Endothelial cell of umbilical vein (primary cell): ENCODE measurements around the gene AMN. TPM values are rescaled to one million over a fixed set of nuclear protein-coding genes. Genes with fewer than 3 reads are reported as not detected.

ENCODE experiments used
- BruUV-seq: library from RNA; stranded (reverse); fragments of 400-500 nt; replicated peaks from 2 replicates; lab custom pipeline; 2021; lab: Mats Ljungman, UMichigan
- CTCF ChIA-PET: fragments of 300-600, 350-600 bp; sonication (Branson Sonifier 250); formaldehyde crosslinking; loops from one replicate; lab custom pipeline; 2021; ENCODE audit warnings: antibody characterized with exemption, inconsistent platforms; lab: Charles Lee
- POLR2A ChIA-PET: fragments of 300-600, 350-600 bp; sonication (Branson Sonifier 250); formaldehyde crosslinking; loops from one replicate; lab custom pipeline; 2021; ENCODE audit warnings: antibody characterized with exemption, inconsistent platforms; lab: Charles Lee
- DNase-seq: peaks from one replicate; pipeline ENCODE4 v3.0.0-alpha.2; 2011; ENCODE audit warnings: low read depth, low spot score
- FAIRE-seq: peaks from 2 replicates; lab custom pipeline; 2011; peaks lifted over from hg19 to GRCh38; lab: Jason Lieb, UNC
- H2AFZ ChIP-seq: 2 replicates; pipeline ENCODE4 v1.6.0; 2012; ENCODE audit warnings: low read depth, low read length, control low read depth, inconsistent platforms
- H3K27ac ChIP-seq: 2 replicates; pipeline ENCODE4 v1.5.1; 2011; ENCODE audit warnings: low read depth, mild to moderate bottlenecking, control low read depth, low read length, moderate library complexity; ENCODE audit not compliant: insufficient read depth
- H3K27me3 ChIP-seq, 2 experiments: 2 replicates each; pipeline versions ENCODE4 v1.6.0 to v1.6.1; 2011; ENCODE audit warnings: low read length in 2 of 2, mixed read lengths in 1 of 2; ENCODE audit not compliant: control insufficient read depth in 2 of 2, insufficient read depth in 2 of 2
- H3K36me3 ChIP-seq, 2 experiments: 2 replicates in 1 of 2; 3 replicates in 1 of 2; pipeline ENCODE4 v1.5.1; 2011; ENCODE audit warnings: low read length in 2 of 2, mild to moderate bottlenecking in 1 of 2, moderate library complexity in 1 of 2; ENCODE audit not compliant: control insufficient read depth in 2 of 2, insufficient read depth in 2 of 2; ENCODE audit errors: extremely low read depth in 1 of 2
- H3K4me1 ChIP-seq: 3 replicates; pipeline ENCODE4 v1.5.1; 2011; ENCODE audit warnings: mild to moderate bottlenecking, low read length; ENCODE audit not compliant: control insufficient read depth, insufficient read depth; ENCODE audit errors: extremely low read depth
- H3K4me2 ChIP-seq: 2 replicates; pipeline ENCODE4 v1.6.1; 2011; ENCODE audit warnings: low read length, control low read depth, mixed read lengths; ENCODE audit not compliant: insufficient read depth
- H3K4me3 ChIP-seq, 3 experiments: fragments of 200-600 bp in 1 of 3; sonication (generic), shearing (Covaris generic) in 1 of 3; replicated peaks in 1 of 3; 2 replicates each; pipeline ENCODE4 v1.5.1; 2011 to 2016; ENCODE audit warnings: control low read depth in 3 of 3, low read length in 3 of 3, mild to moderate bottlenecking in 2 of 3, inconsistent platforms in 1 of 3, low read depth in 1 of 3, moderate library complexity in 1 of 3; ENCODE audit not compliant: insufficient read depth in 1 of 3
- H3K79me2 ChIP-seq: 2 replicates; pipeline ENCODE4 v1.6.0; 2012; ENCODE audit warnings: low read length, inconsistent platforms; ENCODE audit not compliant: control insufficient read depth, insufficient read depth
- H3K9ac ChIP-seq: replicated peaks from 2 replicates; pipeline ENCODE3; 2011; ENCODE audit warnings: low read length, control low read depth; ENCODE audit not compliant: insufficient read depth; ENCODE audit errors: extremely low read depth
- H3K9me1 ChIP-seq: replicated peaks from 3 replicates; pipeline ENCODE4 v1.6.0; 2011; ENCODE audit warnings: mild to moderate bottlenecking, low read length; ENCODE audit not compliant: control insufficient read depth, insufficient read depth; ENCODE audit errors: extremely low read depth
- H3K9me3 ChIP-seq: replicated peaks from 2 replicates; pipeline ENCODE4 v1.5.1; 2012; ENCODE audit warnings: low read length, inconsistent platforms; ENCODE audit not compliant: control insufficient read depth, insufficient read depth
- H4K20me1 ChIP-seq: replicated peaks from 2 replicates; pipeline ENCODE3; 2011; ENCODE audit warnings: mild to moderate bottlenecking, low read length; ENCODE audit not compliant: control insufficient read depth, insufficient read depth; ENCODE audit errors: extremely low read depth
- EZH2 ChIP-seq: IDR thresholded peaks from 2 replicates; pipeline ENCODE4 v1.6.1; 2012; ENCODE audit warnings: borderline replicate concordance, low read depth, mild to moderate bottlenecking, moderate library complexity, low read length, inconsistent platforms; ENCODE audit not compliant: severe bottlenecking
- FOS ChIP-seq: IDR thresholded peaks from 2 replicates; pipeline ENCODE4 v1.6.1; 2011; ENCODE audit warnings: mild to moderate bottlenecking, low read length, moderate library complexity, borderline replicate concordance; ENCODE audit not compliant: insufficient read depth
- GATA2 ChIP-seq: IDR thresholded peaks from 2 replicates; pipeline ENCODE4 v1.7.0; 2011; ENCODE audit warnings: low read depth, mild to moderate bottlenecking, moderate library complexity, mixed read lengths, low read length; ENCODE audit not compliant: insufficient read length, insufficient read depth
- JUN ChIP-seq: IDR thresholded peaks from 2 replicates; pipeline ENCODE4 v1.6.1; 2011; ENCODE audit warnings: borderline replicate concordance, low read depth; ENCODE audit not compliant: insufficient read length, insufficient read depth
- MYC ChIP-seq: IDR thresholded peaks from one replicate; pipeline ENCODE4 v1.6.1; 2011; ENCODE audit warnings: mild to moderate bottlenecking, low read depth, low read length
- POLR2A ChIP-seq: IDR thresholded peaks from 2 replicates; pipeline ENCODE4 v1.6.1; 2012; ENCODE audit warnings: low read depth, mild to moderate bottlenecking, control low read depth, low read length
- POLR2AphosphoS5 ChIP-seq: IDR thresholded peaks from 2 replicates; pipeline ENCODE4 v1.6.1; 2012; ENCODE audit warnings: low read depth, mild to moderate bottlenecking, control low read depth, low read length, moderate library complexity; ENCODE audit not compliant: insufficient read depth
- dilution Hi-C: fragments of 300-500 bp; cut with MboI; formaldehyde crosslinking; loops from one replicate; pipeline ENCODE4 v1.15.0; 2019; ENCODE audit warnings: low sequenced_read_pairs; ENCODE audit not compliant: extremely low pct_ligation_motif_present
- intact Hi-C: fragments of 100-400 bp; cut with micrococcal nuclease; formaldehyde crosslinking; loops from one replicate; pipeline ENCODE4 v1.10.0; 2022
- polyA plus RNA-seq, 4 experiments: library from polyadenylated mRNA; depleted of rRNA in 3 of 4; stranded (reverse) in 3 of 4; unstranded in 1 of 4; fragments of >200 nt; gene quantifications; 2 replicates each; pipeline versions ENCODE4 v1.2.1 to v1.2.3, GENCODE V29; 2011 to 2012; ENCODE audit warnings: missing spikeins in 1 of 4
- total RNA-seq: library from RNA; stranded (reverse); gene quantifications from 2 replicates; pipeline ENCODE4 v1.2.3, GENCODE V29; 2021
- TF ChIP-seq, protein P1 (sequence below), 2 donors: IDR thresholded peaks; 1 replicate in 1 of 2; 2 replicates in 1 of 2; pipeline ENCODE4 v1.5.1; 2011; ENCODE audit warnings: low read length in 2 of 2, mild to moderate bottlenecking in 2 of 2, moderate library complexity in 2 of 2, control low read depth in 1 of 2, inconsistent platforms in 1 of 2, low read depth in 1 of 2; ENCODE audit not compliant: insufficient read depth in 1 of 2; ENCODE audit errors: extremely low read depth in 1 of 2
- TF ChIP-seq, protein P2 (sequence below): IDR thresholded peaks from 2 replicates; pipeline ENCODE4 v1.6.1; 2011; ENCODE audit not compliant: insufficient read depth, insufficient read length

AMN gene
- total and polyA plus RNA-seq, 2 donors (not counting 3 experiments of a cell fraction or from before 2014, with no cell fraction given): 0.03 TPM; not detected in 1

DNA sequence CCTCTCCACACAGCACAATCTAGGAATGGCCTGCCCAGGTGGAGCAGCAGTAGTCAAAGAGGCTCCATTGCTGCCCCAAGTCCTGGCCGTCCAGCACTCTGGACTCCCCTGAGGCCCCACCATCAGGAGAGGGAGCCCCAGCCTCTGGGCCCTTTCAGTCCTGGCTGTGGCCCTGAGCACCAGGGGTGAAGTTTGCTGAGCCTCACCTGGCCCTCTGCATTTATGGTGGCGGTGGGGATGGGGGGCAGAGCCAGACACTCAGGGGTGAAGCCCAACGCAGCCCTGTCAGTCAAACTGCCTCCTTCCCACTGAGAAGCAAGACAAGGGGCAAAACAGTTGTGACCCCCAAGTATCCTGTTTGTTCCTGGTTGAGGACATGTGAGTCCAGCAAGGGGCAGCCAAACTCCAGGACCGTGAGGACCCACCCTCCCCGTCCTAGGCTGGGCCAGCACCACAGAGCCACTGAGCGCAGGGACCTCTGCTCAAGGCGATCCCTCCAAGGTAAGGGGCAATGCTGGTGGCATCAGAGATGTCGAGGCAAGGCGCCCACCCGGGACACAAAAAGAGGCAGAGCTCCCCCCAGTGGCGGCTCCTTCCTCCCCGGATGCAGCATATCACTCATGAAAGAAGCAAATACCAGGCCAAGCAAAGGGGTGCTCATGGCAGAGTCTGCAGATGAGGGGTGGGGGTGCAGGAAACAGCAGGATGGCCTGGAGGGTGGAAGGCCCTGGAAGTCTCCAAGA lies 4.8 kb upstream of the AMN start:
- ChIA-PET CTCF (interaction anchor here (0.6 to 2.8 kb wide), 8 partner anchors 9 to 393 kb away, joined by 3 to 47 read pairs (median 4); no protein-coding TSS in a partner anchor), POLR2A (no interaction called here)
- DNase-seq: peak; percentile 47
- no peaks in the 10 kb centered on the region for H3K36me3 ChIP-seq
- no peaks in the 10 kb centered on the region for H3K9me1 ChIP-seq
- H3K4me3 ChIP-seq: no peak overlapping the region
- no peak overlapping the region for H3K4me2 ChIP-seq
- no peaks in the 10 kb centered on the region for H3K79me2 ChIP-seq
- no peak for TF ChIP-seq JUN
- TF ChIP-seq, protein P1, sequence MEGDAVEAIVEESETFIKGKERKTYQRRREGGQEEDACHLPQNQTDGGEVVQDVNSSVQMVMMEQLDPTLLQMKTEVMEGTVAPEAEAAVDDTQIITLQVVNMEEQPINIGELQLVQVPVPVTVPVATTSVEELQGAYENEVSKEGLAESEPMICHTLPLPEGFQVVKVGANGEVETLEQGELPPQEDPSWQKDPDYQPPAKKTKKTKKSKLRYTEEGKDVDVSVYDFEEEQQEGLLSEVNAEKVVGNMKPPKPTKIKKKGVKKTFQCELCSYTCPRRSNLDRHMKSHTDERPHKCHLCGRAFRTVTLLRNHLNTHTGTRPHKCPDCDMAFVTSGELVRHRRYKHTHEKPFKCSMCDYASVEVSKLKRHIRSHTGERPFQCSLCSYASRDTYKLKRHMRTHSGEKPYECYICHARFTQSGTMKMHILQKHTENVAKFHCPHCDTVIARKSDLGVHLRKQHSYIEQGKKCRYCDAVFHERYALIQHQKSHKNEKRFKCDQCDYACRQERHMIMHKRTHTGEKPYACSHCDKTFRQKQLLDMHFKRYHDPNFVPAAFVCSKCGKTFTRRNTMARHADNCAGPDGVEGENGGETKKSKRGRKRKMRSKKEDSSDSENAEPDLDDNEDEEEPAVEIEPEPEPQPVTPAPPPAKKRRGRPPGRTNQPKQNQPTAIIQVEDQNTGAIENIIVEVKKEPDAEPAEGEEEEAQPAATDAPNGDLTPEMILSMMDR (IDR thresholded peaks at IDR 0.05; ENCODE audit: extremely low read depth in 1 of 2, insufficient read depth in 1 of 2, low read depth in 1 of 2, low read length in 2 of 2): peak; percentile 72 to 78
- FAIRE-seq: peak; percentile 48
- no peaks in the 10 kb centered on the region for H3K9me3 ChIP-seq
- BruUV-seq: no TSS peak
- H2AFZ ChIP-seq: no peak overlapping the region
- intact Hi-C loops (loop anchor here (1.0 to 2.0 kb wide), 5 partner anchors 142 to 479 kb away; no protein-coding TSS in a partner anchor), dilution Hi-C loops (no loop called here)
- H4K20me1 ChIP-seq: no peaks in the 10 kb centered on the region
- H3K4me1 ChIP-seq: no peaks in the 10 kb centered on the region
- H3K27me3 ChIP-seq: peaks cover 7 to 8% of the 10 kb centered on the region in 2 experiments
- no peak overlapping the region for H3K9ac ChIP-seq
- no peak overlapping the region for H3K27ac ChIP-seq

DNA sequence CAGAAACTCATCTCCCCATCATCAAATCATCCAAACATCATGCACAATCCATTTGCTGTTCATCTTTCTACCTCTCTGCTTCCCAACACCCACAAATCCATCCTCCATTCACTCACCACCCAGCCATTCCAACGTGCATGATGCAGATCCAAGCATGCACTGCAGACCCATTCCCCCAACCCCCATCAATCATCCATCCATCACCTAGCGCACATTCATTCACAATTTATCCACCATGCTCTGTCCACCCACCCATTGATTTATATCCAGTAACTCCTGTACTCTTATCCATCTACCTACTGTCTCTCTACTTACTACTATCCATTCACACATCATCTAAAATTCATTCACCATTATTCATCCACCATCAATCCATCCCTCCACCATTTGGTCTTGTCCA lies 4.0 kb upstream of the AMN start:
- H3K27me3 ChIP-seq: peaks cover 11 to 16% of the 10 kb centered on the region in 2 experiments
- no peak overlapping the region for H3K27ac ChIP-seq
- dilution Hi-C loops (no loop called here), intact Hi-C loops (loop anchor here (1.0 kb wide), 3 partner anchors 143 to 393 kb away; no protein-coding TSS in a partner anchor)
- H3K36me3 ChIP-seq: no peaks in the 10 kb centered on the region
- DNase-seq (no peak), FAIRE-seq (no peak)
- no peak overlapping the region for H3K4me3 ChIP-seq
- H3K4me2 ChIP-seq: no peak overlapping the region
- peaks cover 4% of the 10 kb centered on the region for H3K4me1 ChIP-seq
- POLR2A ChIA-PET: no interaction called here
- no peaks in the 10 kb centered on the region for H3K79me2 ChIP-seq
- H4K20me1 ChIP-seq: no peaks in the 10 kb centered on the region
- no peaks in the 10 kb centered on the region for H3K9me3 ChIP-seq
- no peaks in the 10 kb centered on the region for H3K9me1 ChIP-seq
- no peak overlapping the region for H2AFZ ChIP-seq
- CTCF ChIA-PET: interaction anchor here (0.6 to 2.8 kb wide), 8 partner anchors 9 to 394 kb away, joined by 3 to 47 read pairs (median 4); no protein-coding TSS in a partner anchor
- no TSS peak for BruUV-seq
- no peak overlapping the region for H3K9ac ChIP-seq
- TF ChIP-seq EZH2: no peak
- TF ChIP-seq JUN: no peak
- TF ChIP-seq GATA2: no peak
- no peak for TF ChIP-seq FOS
- TF ChIP-seq, protein P1 (IDR thresholded peaks at IDR 0.05; ENCODE audit: extremely low read depth in 1 of 2, insufficient read depth in 1 of 2, low read depth in 1 of 2, low read length in 2 of 2): no peak
- TF ChIP-seq POLR2AphosphoS5: no peak
- no peak for TF ChIP-seq MYC
- TF ChIP-seq, protein P2, sequence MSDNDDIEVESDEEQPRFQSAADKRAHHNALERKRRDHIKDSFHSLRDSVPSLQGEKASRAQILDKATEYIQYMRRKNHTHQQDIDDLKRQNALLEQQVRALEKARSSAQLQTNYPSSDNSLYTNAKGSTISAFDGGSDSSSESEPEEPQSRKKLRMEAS: no peak
- no peak for TF ChIP-seq POLR2A
